ENCODE results near the gene FAH. TPM values are rescaled to one million over a fixed set of nuclear protein-coding genes. Genes with fewer than 3 reads are reported as not detected.
"Not testable (repeated sequence)": the region's sequence is repeated elsewhere in the genome, so short reads cannot be mapped to it uniquely, and the experiment has no call there.

The FAH gene
- total RNA-seq, 2 experiments from 2014 or later = 41.1 to 44.3 TPM

- Mint-ChIP-seq H3K27me3 (no peaks in the 10 kb centered on the region), H3K36me3 (ENCODE audit: low read depth) (peaks cover 16% of the 10 kb centered on the region), H3K4me1 (no peaks in the 10 kb centered on the region), H3K9me3 (ENCODE audit: low read depth) (no peaks in the 10 kb centered on the region), H3K27ac (no peak overlapping the region), H3K4me3 (no peak overlapping the region)
- ChIA-PET CTCF (no interaction called here), POLR2A (no interaction called here)
- no peak for ATAC-seq
- intact Hi-C loops (cut with DNase I, micrococcal nuclease) = no loop called here
- no peak for DNase-seq
Measured at GRCh38 chr15:80120636-80121035, 32.2 kb upstream of the FAH start.

- H3K9me3 Mint-ChIP-seq (ENCODE audit: low read depth) = no peaks in the 10 kb centered on the region
- H3K27me3 Mint-ChIP-seq = no peaks in the 10 kb centered on the region
- no peak for ATAC-seq
- H3K4me3 Mint-ChIP-seq = no peak overlapping the region
- H3K27ac Mint-ChIP-seq = no peak overlapping the region
- CTCF ChIA-PET = no interaction called here
- no peak for DNase-seq
- POLR2A ChIA-PET = no interaction called here
- H3K36me3 Mint-ChIP-seq (ENCODE audit: low read depth) = peaks cover 19% of the 10 kb centered on the region
- H3K4me1 Mint-ChIP-seq = no peaks in the 10 kb centered on the region
- intact Hi-C loops (cut with DNase I, micrococcal nuclease) = no loop called here
Measured at GRCh38 chr15:80121546-80121945, 31.3 kb upstream of the FAH start.

DNA sequence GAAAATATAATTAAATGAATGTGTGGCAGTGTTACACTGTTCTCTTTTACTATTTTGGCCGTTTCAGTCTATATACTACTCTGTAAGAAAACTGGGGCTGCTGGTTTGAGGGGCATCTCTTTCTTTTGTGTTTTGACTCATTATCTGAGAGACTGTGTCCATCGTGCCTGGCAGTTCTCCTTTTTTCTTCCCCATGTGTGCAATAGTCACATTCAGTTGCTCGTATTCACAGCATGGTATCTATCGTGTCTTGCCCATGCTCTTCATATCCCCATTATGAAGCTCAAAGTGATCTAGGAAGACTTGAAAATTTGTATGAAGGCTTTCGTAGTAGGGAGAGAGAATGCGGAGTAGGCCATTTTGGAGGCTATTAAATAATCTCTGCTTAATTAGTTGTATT is 29.8 kb upstream of the FAH start:
- no peak overlapping the region for H3K27ac Mint-ChIP-seq
- CTCF ChIA-PET = interaction anchor here (1.1 kb wide), 1 partner anchor 20 kb away, joined by 3 read pairs; no protein-coding TSS in a partner anchor

GRCh38 chr15:80127253-80127652 is 25.5 kb upstream of the FAH start:
- H3K36me3 Mint-ChIP-seq (ENCODE audit: low read depth) = peaks cover 26% of the 10 kb centered on the region
- H3K9me3 Mint-ChIP-seq (ENCODE audit: low read depth); CTCF ChIA-PET; DNase-seq; ATAC-seq; H3K4me3 Mint-ChIP-seq; H3K27me3 Mint-ChIP-seq; intact Hi-C loops (cut with DNase I, micrococcal nuclease); POLR2A ChIA-PET; H3K27ac Mint-ChIP-seq; H3K4me1 Mint-ChIP-seq: not testable (repeated sequence)

More for the DNA sequence above, 29.8 kb upstream of the FAH start:
- DNase-seq = no peak
- POLR2A ChIA-PET = no interaction called here
- Mint-ChIP-seq H3K36me3 (ENCODE audit: low read depth) (peaks cover 22% of the 10 kb centered on the region), H3K9me3 (ENCODE audit: low read depth) (no peaks in the 10 kb centered on the region), H3K27me3 (no peaks in the 10 kb centered on the region), H3K4me3 (no peak overlapping the region), H3K4me1 (peaks cover 5% of the 10 kb centered on the region)
- intact Hi-C loops (cut with DNase I, micrococcal nuclease) = no loop called here
- ATAC-seq = no peak

DNA sequence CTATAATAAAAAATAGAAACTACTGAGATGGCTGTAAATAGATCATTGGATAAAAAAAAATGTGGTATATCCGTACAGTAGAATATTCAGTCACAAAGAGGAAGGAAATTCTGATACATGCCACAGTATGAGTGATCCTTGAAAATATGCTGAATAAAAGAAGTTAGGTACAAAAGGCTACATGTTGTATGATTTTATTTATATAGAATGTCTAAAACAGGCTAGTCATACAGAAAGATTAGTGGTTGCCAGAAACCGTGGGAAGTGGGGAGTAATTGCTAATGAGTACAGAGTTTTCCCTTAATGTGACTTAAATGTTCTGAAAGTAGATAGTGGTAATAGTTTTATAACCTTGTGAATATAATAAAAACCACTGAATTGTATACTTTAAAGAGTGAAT is 24.9 kb upstream of the FAH start:
- CTCF ChIA-PET = no interaction called here
- Mint-ChIP-seq H3K9me3 (ENCODE audit: low read depth) (no peaks in the 10 kb centered on the region), H3K4me3 (no peak overlapping the region), H3K27ac (no peak overlapping the region), H3K27me3 (no peaks in the 10 kb centered on the region), H3K36me3 (ENCODE audit: low read depth) (peaks cover 28% of the 10 kb centered on the region), H3K4me1 (peaks cover 5% of the 10 kb centered on the region)
- POLR2A ChIA-PET = interaction anchor here (0.6 kb wide), 1 partner anchor 398 kb away, joined by 7 read pairs; no protein-coding TSS in a partner anchor
- intact Hi-C loops (cut with DNase I, micrococcal nuclease) = no loop called here
- DNase-seq (no peak), ATAC-seq (no peak)

DNA sequence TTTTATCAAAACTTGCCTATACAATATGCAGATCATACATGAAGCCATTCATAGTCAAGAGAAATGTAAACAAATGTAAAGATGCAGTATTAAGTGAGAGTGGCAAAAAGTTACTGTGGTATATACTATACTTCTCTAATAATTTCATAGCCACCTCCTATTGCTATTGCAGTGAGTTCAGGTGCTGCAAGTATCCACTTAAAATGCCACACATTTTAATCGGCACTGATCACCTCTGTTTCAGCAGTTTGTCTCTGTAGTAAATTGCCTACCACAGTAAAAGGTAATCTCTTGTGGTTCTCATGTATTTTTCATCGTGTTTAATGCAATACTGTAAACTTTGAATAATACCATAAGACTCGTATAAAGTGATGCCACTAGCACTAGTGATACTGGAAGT is 20.4 kb upstream of the FAH start:
- Mint-ChIP-seq H3K4me1 (peaks cover 5% of the 10 kb centered on the region), H3K4me3 (no peak overlapping the region), H3K27me3 (no peaks in the 10 kb centered on the region), H3K36me3 (ENCODE audit: low read depth) (peaks cover 24% of the 10 kb centered on the region), H3K9me3 (ENCODE audit: low read depth) (no peaks in the 10 kb centered on the region), H3K27ac (no peak overlapping the region)
- intact Hi-C loops (cut with DNase I, micrococcal nuclease) = no loop called here
- ATAC-seq = no peak
- POLR2A ChIA-PET = no interaction called here
- DNase-seq = no peak
- CTCF ChIA-PET = interaction anchor here (1.3 kb wide), 1 partner anchor 22 kb away, joined by 3 read pairs; no protein-coding TSS in a partner anchor

DNA sequence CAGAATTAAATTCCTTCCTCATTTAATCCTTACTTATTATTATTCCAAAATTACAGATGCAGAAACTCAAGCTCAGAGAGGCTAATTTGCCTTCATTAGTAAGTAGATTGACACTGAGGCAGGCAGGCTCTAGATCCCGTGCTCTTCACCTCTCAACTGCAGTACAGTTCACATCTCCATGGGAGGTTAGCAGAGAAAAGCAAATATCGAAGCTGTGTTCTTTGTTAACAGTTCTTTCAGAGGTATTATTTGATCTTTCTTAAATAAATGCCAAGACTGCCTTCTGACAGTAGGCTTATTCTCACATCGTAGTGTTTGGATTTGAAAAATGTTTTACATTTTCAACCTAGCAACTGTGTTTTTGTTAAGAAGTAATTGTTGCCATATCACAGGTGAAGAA is 15.9 kb upstream of the FAH start:
- no peak for ATAC-seq
- intact Hi-C loops (cut with DNase I, micrococcal nuclease) = no loop called here
- ChIA-PET POLR2A (no interaction called here), CTCF (no interaction called here)
- H3K9me3 Mint-ChIP-seq (ENCODE audit: low read depth) = no peaks in the 10 kb centered on the region
- no peaks in the 10 kb centered on the region for H3K27me3 Mint-ChIP-seq
- H3K27ac Mint-ChIP-seq = no peak overlapping the region
- peaks cover 22% of the 10 kb centered on the region for H3K36me3 Mint-ChIP-seq (ENCODE audit: low read depth)
- H3K4me3 Mint-ChIP-seq = no peak overlapping the region
- DNase-seq = no peak
- no peaks in the 10 kb centered on the region for H3K4me1 Mint-ChIP-seq

GRCh38 chr15:80138961-80139360 is 13.8 kb upstream of the FAH start:
- Mint-ChIP-seq H3K27me3 (no peaks in the 10 kb centered on the region), H3K36me3 (ENCODE audit: low read depth) (peaks cover 18% of the 10 kb centered on the region), H3K9me3 (ENCODE audit: low read depth) (no peaks in the 10 kb centered on the region), H3K4me3 (no peak overlapping the region), H3K4me1 (no peaks in the 10 kb centered on the region), H3K27ac (no peak overlapping the region)
- intact Hi-C loops (cut with DNase I, micrococcal nuclease) = no loop called here
- ChIA-PET CTCF (interaction anchor here (0.9 to 1.6 kb wide), 3 partner anchors 9 to 285 kb away, joined by 4 read pairs; no protein-coding TSS in a partner anchor), POLR2A (no interaction called here)
- ATAC-seq (no peak), DNase-seq (no peak)

GRCh38 chr15:80140909-80141308 is 11.9 kb upstream of the FAH start:
- ATAC-seq (no peak), DNase-seq (no peak)
- no peaks in the 10 kb centered on the region for H3K9me3 Mint-ChIP-seq (ENCODE audit: low read depth)
- H3K27me3 Mint-ChIP-seq = no peaks in the 10 kb centered on the region
- H3K27ac Mint-ChIP-seq = no peak overlapping the region
- peaks cover 10% of the 10 kb centered on the region for H3K36me3 Mint-ChIP-seq (ENCODE audit: low read depth)
- ChIA-PET CTCF (no interaction called here), POLR2A (no interaction called here)
- no peak overlapping the region for H3K4me3 Mint-ChIP-seq
- intact Hi-C loops (cut with DNase I, micrococcal nuclease) = no loop called here
- H3K4me1 Mint-ChIP-seq = no peaks in the 10 kb centered on the region

DNA sequence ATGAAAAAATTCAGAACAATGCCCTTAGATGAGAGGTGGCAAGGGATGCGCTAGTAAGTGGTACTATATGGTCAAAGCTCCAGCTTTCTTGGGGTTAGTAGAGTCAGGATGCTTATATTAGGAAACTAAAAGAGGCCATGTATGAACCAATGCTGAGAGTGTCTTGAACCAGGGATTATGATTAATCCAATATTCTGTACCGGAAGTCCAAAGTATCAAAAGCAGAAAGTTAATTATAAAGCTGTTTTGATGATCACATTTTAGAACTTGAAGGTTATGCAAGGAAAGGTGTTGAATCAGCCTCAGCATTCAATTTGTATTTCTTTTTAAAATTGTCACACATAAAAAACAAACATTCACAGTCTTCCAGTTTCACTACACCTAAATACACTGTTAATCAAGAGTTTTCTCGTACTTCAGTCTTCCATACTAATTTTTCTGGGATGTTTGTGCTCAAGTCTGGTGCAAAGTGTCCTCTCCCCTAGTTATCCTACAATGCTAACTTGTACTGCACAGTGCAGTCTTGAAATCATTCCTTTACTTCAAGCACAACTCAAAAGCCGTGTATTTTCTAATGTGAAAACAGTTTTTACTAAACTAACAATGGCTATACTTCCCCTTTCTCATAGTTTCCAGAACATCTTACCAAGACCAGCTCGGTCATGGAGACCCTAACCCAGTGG is 10.7 kb upstream of the FAH start:
- peaks cover 8% of the 10 kb centered on the region for H3K36me3 Mint-ChIP-seq (ENCODE audit: low read depth)
- H3K9me3 Mint-ChIP-seq (ENCODE audit: low read depth) = peaks cover 3% of the 10 kb centered on the region
- DNase-seq = no peak
- ChIA-PET CTCF (no interaction called here), POLR2A (no interaction called here)
- no peak overlapping the region for H3K27ac Mint-ChIP-seq
- intact Hi-C loops (cut with DNase I, micrococcal nuclease) = no loop called here
- H3K27me3 Mint-ChIP-seq = no peaks in the 10 kb centered on the region
- no peak for ATAC-seq
- H3K4me1 Mint-ChIP-seq = no peaks in the 10 kb centered on the region
- H3K4me3 Mint-ChIP-seq = no peak overlapping the region

- POLR2A ChIA-PET = no interaction called here
- CTCF ChIA-PET = no interaction called here
- no peak overlapping the region for H3K27ac Mint-ChIP-seq
- H3K9me3 Mint-ChIP-seq (ENCODE audit: low read depth) = peaks cover 3% of the 10 kb centered on the region
- ATAC-seq (no peak), DNase-seq (no peak)
- H3K4me1 Mint-ChIP-seq = no peaks in the 10 kb centered on the region
- H3K36me3 Mint-ChIP-seq (ENCODE audit: low read depth) = peaks cover 4% of the 10 kb centered on the region
- intact Hi-C loops (cut with DNase I, micrococcal nuclease) = no loop called here
- H3K27me3 Mint-ChIP-seq = no peaks in the 10 kb centered on the region
- no peak overlapping the region for H3K4me3 Mint-ChIP-seq
Measured at GRCh38 chr15:80142646-80143045, 10.2 kb upstream of the FAH start.

DNA sequence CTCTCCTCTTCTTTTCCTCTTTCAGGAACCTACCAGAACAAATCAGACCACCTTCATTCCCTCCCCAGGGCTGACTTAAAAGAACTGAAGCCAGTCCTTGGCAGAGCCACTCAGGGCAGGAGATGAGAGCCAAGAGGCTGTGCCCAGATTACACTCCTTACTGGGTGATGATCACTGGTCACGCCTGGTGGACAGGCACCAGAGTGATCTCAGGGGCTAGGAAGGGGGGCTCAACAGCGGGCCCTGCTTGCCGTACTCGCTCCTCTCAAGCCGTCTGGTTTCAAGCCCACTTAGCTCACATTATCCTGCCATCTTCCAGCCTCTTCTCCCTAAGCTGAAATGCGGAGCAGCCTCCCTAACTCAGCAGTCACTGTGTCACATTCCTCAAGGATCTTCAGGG is 1.7 kb upstream of the FAH start:
- ATAC-seq (no peak), DNase-seq (no peak)
- peaks cover 5% of the 10 kb centered on the region for H3K36me3 Mint-ChIP-seq (ENCODE audit: low read depth)
- H3K27ac Mint-ChIP-seq = no peak overlapping the region
- CTCF ChIA-PET = no interaction called here
- POLR2A ChIA-PET = no interaction called here
- H3K27me3 Mint-ChIP-seq = no peaks in the 10 kb centered on the region
- no peak overlapping the region for H3K4me3 Mint-ChIP-seq
- intact Hi-C loops (cut with DNase I, micrococcal nuclease) = loop anchor here (5.0 to 10.0 kb wide), 6 partner anchors 79 to 1894 kb away; partner anchors contain the start of genes MEX3B (in 1 of the 2), MORF4L1 (in 1 of the 2), MTHFS (in 1 of the 2) and TLNRD1 (in 1 of the 2)
- peaks cover 3% of the 10 kb centered on the region for H3K9me3 Mint-ChIP-seq (ENCODE audit: low read depth)
- H3K4me1 Mint-ChIP-seq = peaks cover 27% of the 10 kb centered on the region
